EL (cell line): Measurements from ENCODE around the gene AIRE.
"Not testable (repeated sequence)": the region's sequence is repeated elsewhere in the genome, so short reads cannot be mapped to it uniquely, and the experiment has no call there.

Experiments
- DNase-seq: peaks from one replicate; pipeline ENCODE4 v3.0.0-alpha.2; 2016

The AIRE gene

DNA sequence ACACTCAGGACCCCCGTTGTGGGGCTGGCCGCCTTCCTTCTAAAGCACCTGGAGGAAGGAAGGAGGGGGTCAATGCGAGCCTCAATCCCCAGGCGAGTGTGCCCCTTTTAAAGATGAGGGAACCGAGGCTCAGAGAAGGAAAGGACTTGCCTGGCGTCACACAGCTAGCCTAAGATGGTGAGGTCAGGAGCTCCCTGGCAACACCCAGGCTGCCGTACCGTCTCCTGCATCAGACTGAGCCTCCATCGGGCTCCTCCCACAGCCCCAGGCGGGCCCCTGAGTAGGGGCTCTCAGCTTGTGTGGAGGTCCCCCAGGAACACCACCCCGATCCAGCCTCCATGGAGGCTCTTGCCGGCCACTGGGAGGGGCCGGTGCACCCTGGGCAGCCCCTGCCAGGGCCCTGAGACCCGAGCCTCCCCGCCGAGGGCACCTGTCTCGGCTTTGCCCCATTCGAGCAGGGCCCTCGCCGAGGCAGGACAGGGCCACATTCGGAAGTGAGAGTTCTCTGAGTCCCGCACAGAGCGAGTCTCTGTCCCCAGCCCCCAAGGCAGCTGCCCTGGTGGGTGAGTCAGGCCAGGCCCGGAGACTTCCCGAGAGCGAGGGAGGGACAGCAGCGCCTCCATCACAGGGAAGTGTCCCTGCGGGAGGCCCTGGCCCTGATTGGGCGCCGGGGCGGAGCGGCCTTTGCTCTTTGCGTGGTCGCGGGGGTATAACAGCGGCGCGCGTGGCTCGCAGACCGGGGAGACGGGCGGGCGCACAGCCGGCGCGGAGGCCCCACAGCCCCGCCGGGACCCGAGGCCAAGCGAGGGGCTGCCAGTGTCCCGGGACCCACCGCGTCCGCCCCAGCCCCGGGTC is at the start of gene AIRE:
Gene AIRE, plus strand, starts transcription at position 739 of the 855 bp plus-strand sequence. CDS start 131 bp downstream, outside the sequence.
- DNase-seq: peak; percentile 65

DNA sequence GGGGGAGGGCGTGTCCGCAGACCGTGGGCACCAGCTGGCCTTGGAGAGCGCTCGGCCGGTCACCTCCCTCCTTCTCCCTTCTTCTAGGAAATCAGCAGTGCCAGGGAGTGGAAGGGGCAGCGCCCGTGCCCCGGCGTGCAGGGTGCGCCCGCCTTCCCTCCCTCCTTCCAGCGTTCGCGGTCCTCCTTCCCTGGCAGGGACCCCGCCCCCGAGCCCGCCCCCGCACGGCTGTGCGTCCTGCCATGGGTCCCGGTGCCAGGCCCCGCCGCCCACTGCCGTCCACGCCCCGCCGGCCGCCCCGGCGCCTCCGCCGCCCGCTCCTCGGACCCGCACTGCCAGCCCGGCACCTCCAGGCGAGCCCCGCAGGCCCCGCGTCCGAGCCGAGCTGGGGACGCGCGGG is 45.3 kb upstream of the AIRE start:
- DNase-seq: not testable (repeated sequence)

DNA sequence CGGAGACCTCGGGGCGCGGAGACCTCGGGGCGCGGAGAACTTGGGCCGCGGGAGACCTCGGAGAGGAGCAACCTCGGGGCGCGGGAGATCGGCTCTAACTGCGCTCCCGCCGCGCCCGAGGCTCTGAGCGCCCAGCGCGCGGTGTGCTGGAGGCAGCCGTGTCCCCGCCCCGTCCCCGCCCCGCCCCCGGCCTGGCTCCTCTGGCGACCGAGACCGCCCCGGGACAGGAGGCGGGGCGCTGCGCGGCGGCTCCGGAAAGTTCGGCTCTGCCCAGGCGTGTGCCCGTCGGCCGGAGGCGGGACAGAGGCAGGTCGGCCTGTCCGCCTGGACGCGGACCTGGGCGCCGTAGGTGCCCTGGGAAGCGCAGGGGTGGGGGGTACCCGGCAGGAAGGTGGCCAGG is 44.8 kb upstream of the AIRE start, which contains the start of gene ICOSLG:
Gene ICOSLG, minus strand, starts transcription at position 102 of the 400 bp plus-strand sequence. CDS start 126 bp downstream, outside the sequence.
- DNase-seq: not testable (repeated sequence)

- DNase-seq: not testable (repeated sequence)
These were observed 44.4 kb upstream of the AIRE start for GRCh38 chr21:44241281-44241680.

DNA sequence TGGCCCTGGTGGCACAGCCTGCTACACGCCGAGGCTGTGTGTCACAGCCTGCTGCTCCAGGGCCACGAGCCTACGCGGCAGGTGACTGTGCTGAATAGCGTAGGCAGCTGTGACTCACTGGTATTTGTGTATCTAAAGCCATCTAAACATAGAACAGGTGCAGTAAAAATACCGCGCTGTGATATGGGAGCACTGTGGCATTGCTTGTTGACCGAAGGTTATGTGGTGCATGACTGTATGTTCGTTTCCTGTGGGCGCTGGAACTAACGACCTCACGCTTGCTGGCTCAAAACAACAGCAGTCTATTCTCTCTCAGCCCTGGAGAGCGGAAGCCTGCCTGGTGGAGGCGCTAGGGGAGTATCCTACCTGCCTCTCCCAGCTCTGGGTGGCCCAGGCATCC is 41.7 kb upstream of the AIRE start:
- not testable (repeated sequence) for DNase-seq

DNA sequence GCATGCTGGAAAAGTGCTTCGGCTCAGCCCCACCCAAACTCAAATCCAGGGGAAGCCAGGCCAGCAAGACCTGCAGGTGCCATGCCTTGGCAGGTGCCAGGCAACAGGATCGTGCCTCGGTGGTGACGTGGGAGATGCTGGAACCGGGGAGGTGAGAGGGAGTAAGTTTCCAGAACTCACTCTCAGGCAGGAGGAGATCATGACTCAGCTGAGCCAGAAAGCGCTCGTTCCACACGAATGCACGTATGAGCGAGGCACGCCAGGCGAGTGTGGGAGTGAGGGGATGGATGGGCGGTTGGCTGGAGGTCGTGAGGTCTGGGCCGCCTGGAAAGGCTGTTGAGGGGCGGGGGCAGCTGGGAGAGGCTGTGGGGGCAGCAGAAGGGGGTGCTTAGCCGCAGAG is 37.8 kb upstream of the AIRE start:
- DNase-seq: not testable (repeated sequence)

DNA sequence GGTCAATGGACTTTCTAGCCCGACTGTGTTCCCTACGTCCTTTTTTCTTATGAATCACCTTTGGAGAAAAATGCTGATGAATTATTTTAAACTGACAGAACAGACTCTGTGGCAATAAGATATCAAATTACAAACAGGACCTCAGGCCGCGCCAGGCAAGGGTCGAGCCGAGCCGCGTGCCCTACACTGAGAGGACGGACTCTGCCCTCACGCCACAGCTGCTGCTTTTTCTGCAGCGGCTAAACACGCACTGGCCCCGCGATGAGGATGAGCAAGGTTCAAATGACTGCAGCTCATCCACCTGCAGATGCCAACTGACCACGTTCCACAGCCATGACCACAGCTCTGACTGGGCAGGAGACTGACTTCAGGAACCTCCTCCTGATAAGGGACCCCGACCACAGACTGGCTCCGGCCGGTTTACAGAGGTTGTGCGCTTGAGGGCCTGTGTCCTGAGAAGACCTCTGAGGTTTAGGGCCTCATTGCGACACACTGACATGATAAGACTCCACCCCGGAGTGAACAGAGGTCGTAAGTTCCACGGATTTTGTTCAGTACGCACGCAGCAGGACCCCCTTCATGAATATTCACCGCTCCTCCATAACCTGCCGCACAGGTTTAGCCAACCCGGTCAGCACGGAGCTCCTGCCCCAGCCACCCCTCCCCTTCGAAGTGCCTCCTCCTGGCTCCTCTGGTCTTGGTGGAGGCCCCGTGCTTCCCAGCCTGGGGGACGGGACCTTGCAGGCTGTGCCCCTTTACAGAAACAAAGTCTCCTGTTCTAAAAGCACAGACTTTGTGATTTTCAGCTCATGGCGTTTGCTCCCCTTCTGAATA is 36.3 kb upstream of the AIRE start:
- DNase-seq: not testable (repeated sequence)

- DNase-seq: no peak
These were observed 31.6 kb upstream of the AIRE start for GRCh38 chr21:44253832-44254710.

- DNase-seq: no peak
These were observed 30.1 kb upstream of the AIRE start for GRCh38 chr21:44255511-44255981.

DNA sequence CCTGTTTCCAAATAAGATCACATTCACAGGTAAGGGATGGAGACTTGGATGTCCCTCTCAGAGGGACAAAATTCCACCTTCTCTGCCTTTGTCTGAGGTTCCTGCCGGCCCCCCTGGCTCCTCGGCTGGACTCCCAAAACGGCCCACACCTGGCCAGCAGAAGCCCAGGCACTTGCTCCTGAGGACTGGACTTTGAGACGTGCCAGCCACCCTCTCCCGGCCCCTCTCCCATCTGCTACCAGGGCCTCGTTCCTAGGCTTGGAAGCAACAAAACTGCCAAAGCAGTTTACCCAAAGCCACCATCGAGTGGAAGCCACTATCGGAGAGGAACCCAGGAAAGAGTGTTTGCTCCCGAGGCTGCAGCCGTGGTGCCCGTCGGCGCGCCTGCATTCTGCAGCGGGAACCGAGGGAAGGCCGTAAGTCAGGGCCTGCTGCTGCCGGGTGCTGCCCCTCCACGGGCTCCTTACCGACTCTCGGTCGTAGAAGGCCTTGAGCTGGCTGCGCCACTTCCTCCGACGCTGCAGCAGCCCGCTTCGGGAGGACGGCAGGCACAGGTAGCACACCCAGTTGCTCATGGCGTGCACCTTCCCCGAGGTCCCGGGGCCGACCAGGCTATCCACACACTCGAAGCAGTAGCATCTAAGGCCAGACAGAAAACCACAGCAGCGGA is 27.5 kb upstream of the AIRE start:
- DNase-seq: no peak

DNA sequence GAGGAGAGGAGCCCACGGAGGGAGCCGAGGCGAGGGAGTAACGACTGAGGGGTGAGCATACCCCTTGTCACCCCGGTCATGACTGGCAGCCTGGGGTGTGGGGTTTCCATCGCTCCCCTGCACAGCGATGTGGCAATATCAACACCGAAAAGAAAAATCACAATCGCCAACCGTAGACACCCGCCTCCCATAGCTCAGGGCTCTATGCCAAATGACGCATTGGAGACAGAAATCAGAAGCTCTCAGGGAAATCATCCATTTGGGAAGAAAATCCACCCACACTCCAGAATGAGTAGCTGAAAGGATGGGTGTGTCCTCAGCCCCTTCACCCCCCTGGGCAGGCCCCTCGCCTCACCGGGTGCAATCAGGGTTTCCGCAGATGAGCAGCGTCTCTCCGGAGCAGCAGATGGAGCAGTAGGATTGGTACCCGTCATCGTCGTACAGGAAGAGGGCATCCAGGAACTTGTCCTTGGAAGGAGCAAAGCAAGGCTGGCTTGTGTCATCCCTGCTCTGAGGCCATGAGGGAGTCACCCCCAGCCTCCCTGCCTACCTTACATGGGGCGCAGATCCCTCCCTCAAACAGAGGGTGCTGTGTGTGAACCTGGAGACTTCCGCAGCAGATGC is 26.5 kb upstream of the AIRE start:
- no peak for DNase-seq

DNA sequence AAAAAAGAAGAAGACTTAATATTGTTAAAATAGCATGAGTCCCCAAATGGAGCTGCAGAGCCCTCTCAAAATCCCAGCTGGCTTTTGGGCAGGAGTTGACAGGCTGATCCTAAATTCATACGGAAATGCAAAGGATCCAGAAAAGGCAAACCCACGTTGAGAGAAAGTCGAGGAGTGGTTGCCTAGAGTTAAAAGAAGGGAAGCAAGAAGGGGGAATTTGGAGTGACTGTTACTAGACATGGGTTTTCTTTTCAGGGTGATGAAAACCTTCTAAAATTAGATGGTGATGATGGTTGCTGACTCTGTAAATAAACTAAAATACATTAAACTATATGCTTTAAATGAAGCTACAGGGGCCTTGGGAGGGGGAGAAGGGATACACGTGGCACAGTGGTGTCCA is 25.6 kb upstream of the AIRE start:
- no peak for DNase-seq

GRCh38 chr21:44260791-44261631 is 24.7 kb upstream of the AIRE start:
- no peak for DNase-seq

DNA sequence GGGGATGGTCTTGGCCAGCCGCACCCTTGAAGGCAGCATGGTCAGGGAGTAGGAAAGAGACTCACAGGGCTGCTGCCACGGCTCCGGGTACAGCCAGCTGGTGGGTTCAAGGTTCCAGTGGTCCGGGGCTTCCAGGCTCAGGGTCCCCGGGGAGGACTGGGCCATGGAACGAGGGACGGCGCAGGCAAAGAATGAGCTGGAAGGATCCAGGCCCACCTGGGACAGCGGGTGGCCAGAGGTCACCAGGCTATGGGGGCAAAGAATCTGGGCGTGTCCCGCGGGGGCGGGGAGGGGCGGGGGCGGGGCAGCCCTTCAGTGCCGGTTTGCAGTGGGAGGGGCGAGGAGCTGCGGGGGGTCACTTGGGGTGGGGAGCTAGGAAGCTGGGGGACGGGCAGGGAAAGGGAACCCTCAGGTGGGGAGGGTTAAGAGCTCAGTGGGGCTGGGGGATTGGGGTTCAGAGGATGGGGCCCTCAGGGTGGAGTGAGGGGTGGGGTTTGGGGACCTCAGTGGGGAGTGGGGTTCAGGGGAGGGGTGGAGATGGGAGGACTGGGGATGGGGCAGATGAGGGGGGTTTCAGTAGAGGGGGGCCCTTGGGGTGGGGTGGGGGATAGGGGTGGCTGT is 23.9 kb upstream of the AIRE start, which contains the start of gene DNMT3L:
Gene DNMT3L, minus strand, starts transcription at position 223 of the 621 bp plus-strand sequence. CDS start 638 bp downstream, outside the sequence.
- DNase-seq: no peak

DNA sequence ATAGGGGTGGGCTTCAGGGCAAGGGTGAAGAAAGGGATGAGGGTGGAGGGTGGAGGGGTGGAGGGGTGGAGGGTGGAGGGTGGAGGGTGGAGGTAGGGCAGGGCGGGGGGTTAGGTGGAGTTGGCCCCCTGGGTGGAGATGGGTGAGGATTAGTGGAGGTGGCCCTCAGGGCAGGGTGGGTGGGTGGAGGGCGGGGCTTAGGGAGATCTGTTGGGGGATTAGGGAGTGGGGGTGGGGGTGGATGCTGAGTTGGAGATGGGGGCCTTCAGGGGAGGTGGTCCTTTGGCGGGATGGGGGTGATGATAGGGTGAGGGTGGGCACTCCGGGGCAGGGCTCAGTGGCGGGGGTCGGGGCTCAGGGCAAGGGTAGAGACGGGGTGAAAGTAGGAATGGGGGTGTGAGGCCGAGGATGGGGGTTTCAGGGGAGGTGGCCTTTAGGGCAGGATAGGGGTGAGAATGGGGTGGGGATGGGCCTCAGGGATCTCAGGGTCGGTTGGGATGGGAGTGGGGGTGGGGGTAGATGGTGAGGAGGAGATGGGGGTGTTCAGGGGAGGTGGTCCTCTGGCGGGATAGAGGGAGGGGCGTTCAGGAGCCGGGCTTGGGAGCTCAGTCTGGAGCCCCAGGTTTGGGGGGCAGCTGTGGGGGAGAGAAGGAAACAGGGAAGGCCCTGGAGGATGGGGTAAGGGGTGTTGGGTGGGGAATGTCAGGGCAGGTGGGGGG is 23.2 kb upstream of the AIRE start:
- DNase-seq: no peak

GRCh38 chr21:44263221-44263760 is 22.4 kb upstream of the AIRE start:
- no peak for DNase-seq

GRCh38 chr21:44263768-44264167 is 21.9 kb upstream of the AIRE start:
- DNase-seq: no peak

GRCh38 chr21:44265734-44266270 is 19.9 kb upstream of the AIRE start:
- DNase-seq: no peak
